ENCODE measurements around the gene EMP2.
"Not testable (repeated sequence)": the region's sequence is repeated elsewhere in the genome, so short reads cannot be mapped to it uniquely, and the experiment has no call there.

The EMP2 gene

DNA sequence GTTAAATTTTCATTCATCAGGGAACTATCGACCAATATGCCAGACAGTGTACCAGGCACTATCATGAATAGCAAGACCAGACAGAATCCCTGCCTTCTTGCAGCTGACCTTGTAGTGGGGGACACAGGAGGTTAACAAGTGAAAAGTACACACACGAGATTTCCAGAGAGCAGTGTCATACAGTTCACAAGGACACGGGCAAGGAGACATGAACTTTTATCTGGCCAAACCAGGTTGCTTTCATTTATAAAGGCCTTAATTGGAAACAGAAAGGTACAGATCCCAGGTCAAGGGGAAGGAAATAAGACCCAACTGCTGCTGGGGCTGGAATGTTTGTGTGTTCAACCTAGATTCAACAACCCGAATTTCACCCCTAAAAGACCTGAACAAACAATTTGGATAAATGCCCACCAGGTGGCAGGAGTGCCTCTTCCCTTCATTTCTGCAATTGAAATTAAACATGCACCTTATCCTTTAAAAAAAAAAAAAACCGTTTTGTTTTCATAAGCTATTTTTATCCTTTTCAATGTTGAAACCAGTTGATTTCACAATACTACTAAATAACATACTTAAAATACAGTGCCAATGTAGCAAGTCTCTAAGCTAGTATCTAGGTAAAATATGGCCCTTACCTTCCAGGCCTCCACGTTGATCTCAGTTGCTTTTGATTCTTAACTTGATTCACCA is 65.9 kb downstream of the EMP2 start:
- in situ Hi-C loops (cut with MboI; ENCODE audit: low sequenced_read_pairs, unreplicated experiment): loop anchor here (5.0 to 10.0 kb wide), 2 partner anchors 262 to 400 kb away; no protein-coding TSS in a partner anchor
- peak; percentile 62 for DNase-seq (ENCODE audit: low spot score)
- TF ChIP-seq, protein P1, sequence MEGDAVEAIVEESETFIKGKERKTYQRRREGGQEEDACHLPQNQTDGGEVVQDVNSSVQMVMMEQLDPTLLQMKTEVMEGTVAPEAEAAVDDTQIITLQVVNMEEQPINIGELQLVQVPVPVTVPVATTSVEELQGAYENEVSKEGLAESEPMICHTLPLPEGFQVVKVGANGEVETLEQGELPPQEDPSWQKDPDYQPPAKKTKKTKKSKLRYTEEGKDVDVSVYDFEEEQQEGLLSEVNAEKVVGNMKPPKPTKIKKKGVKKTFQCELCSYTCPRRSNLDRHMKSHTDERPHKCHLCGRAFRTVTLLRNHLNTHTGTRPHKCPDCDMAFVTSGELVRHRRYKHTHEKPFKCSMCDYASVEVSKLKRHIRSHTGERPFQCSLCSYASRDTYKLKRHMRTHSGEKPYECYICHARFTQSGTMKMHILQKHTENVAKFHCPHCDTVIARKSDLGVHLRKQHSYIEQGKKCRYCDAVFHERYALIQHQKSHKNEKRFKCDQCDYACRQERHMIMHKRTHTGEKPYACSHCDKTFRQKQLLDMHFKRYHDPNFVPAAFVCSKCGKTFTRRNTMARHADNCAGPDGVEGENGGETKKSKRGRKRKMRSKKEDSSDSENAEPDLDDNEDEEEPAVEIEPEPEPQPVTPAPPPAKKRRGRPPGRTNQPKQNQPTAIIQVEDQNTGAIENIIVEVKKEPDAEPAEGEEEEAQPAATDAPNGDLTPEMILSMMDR (IDR thresholded peaks at IDR 0.05; ENCODE audit: borderline replicate concordance, control extremely low read depth, extremely low read depth, insufficient read depth, missing control alignments): peak; percentile 41

DNA sequence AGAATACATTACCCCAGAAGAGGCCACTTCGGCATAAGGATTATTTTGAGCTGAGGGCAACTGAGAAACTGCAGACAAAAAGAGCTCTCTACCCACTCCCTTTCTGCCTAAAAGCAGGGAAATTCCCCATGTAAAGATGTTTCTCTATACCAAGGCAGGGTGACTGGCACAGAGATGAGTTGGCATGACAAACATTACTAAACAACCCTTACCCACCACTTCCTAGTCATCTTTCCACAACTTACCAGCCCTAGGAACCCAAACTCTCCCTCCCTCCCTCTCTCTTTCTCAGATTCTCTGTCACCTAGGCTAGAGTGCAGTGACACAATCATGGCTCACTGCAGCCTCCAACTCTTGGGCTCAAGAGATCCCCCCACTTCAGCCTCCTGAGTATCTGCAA is 68.6 kb downstream of the EMP2 start:
- DNase-seq (ENCODE audit: low spot score): no peak
- TF ChIP-seq, protein P1 (IDR thresholded peaks at IDR 0.05; ENCODE audit: borderline replicate concordance, control extremely low read depth, extremely low read depth, insufficient read depth, missing control alignments): no peak
- in situ Hi-C loops (cut with MboI; ENCODE audit: low sequenced_read_pairs, unreplicated experiment): loop anchor here (5.0 to 10.0 kb wide), 2 partner anchors 260 to 403 kb away; no protein-coding TSS in a partner anchor

DNA sequence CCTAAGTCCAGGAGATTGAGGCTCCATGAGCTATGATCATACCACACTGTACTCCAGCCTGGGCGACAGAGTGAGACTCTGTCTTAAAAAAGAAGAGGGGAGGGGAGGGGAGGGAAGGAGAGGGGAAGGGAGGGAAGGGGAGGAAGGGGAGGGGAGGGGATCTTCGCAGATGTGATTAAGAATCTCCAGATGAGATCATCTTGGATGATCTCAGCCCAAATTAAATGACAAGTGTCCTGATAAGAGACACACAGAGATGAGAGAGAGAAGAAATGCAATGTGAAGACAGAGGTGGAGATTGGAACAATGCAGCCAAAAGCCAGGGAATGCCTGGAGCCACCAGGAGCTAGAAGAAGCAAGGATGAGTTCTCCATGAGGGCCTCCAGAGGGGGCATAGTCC is 70.1 kb downstream of the EMP2 start:
- TF ChIP-seq, protein P1 (IDR thresholded peaks at IDR 0.05; ENCODE audit: borderline replicate concordance, control extremely low read depth, extremely low read depth, insufficient read depth, missing control alignments): no peak
- DNase-seq (ENCODE audit: low spot score): no peak
- in situ Hi-C loops (cut with MboI; ENCODE audit: low sequenced_read_pairs, unreplicated experiment): loop anchor here (5.0 to 10.0 kb wide), 2 partner anchors 258 to 405 kb away; no protein-coding TSS in a partner anchor

- DNase-seq (ENCODE audit: low spot score): peak; percentile 78
- in situ Hi-C loops (cut with MboI; ENCODE audit: low sequenced_read_pairs, unreplicated experiment): loop anchor here (5.0 to 10.0 kb wide), 3 partner anchors 195 to 405 kb away; no protein-coding TSS in a partner anchor
- TF ChIP-seq, protein P1 (IDR thresholded peaks at IDR 0.05; ENCODE audit: borderline replicate concordance, control extremely low read depth, extremely low read depth, insufficient read depth, missing control alignments): peak; percentile 67
Measured at GRCh38 chr16:10509534-10510025, 70.8 kb downstream of the EMP2 start.

DNA sequence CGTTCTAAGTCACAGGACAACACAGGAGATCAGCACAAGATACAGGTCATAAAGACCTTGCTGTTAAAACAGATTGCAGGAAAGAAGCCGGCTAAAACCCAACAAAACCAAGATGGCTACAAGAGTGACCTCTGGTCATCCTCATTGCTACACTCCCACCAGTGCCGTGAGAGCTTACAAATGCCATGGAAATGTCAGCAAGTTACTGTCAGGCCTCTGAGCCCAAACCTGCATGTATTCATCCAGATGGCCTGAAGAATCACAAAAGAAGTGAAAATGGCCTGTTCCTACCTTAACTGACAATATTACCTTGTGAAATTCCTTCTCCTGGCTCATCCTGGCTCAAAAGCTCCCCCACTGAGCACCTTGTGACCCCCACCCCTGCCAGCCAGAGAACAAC is 75.1 kb downstream of the EMP2 start:
- DNase-seq (ENCODE audit: low spot score): not testable (repeated sequence)
- in situ Hi-C loops (cut with MboI; ENCODE audit: low sequenced_read_pairs, unreplicated experiment): loop anchor here (10.0 kb wide), 1 partner anchor 190 kb away; no protein-coding TSS in a partner anchor

DNA sequence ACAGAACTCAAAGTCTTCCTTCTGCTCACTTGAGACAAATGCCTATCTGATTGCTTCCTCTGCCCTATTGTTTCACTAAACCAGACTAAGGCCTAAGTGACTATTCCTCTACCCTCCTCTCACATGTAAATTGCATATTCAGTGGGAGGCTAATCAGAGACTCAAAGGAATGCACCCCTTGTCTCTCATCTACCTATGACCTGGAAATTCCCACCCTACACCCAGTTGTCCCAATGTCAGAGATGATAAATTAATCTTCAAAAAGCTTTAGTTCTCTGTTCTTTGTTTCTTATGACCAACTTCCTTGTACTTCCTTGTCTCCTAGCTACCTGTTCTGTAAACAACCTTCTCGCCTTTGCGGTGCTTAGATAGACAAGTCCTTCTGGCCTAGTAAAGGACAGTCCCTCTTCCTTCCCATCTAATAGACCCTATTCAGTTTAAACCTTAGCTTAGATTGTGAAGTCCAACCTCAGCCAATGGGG is 76.0 kb downstream of the EMP2 start:
- TF ChIP-seq, protein P1 (IDR thresholded peaks at IDR 0.05; ENCODE audit: borderline replicate concordance, control extremely low read depth, extremely low read depth, insufficient read depth, missing control alignments): no peak
- in situ Hi-C loops (cut with MboI; ENCODE audit: low sequenced_read_pairs, unreplicated experiment): loop anchor here (10.0 kb wide), 1 partner anchor 190 kb away; no protein-coding TSS in a partner anchor
- DNase-seq (ENCODE audit: low spot score): no peak

GRCh38 chr16:10502776-10503175 is 77.6 kb downstream of the EMP2 start:
- in situ Hi-C loops (cut with MboI; ENCODE audit: low sequenced_read_pairs, unreplicated experiment): loop anchor here (10.0 kb wide), 1 partner anchor 188 kb away; no protein-coding TSS in a partner anchor
- DNase-seq (ENCODE audit: low spot score): no peak
- TF ChIP-seq, protein P1 (IDR thresholded peaks at IDR 0.05; ENCODE audit: borderline replicate concordance, control extremely low read depth, extremely low read depth, insufficient read depth, missing control alignments): no peak

All from GM13976 (cell line).